OCI-LY7 (cell line): ENCODE results near the gene PPARGC1A. TPM values are rescaled to one million over a fixed set of nuclear protein-coding genes. Genes with fewer than 3 reads are reported as not detected.

Experiments
- BruUV-seq: library from RNA; stranded (reverse); fragments of 400-500 nt; replicated peaks from 2 replicates; lab custom pipeline; 2021; lab: Mats Ljungman, UMichigan
- CTCF ChIA-PET: fragments of 300-600 bp; sonication (Branson Sonifier 250); formaldehyde crosslinking; loops from one replicate; lab custom pipeline; 2022; ENCODE audit warnings: antibody characterized with exemption; ENCODE audit not compliant: unreplicated experiment; lab: Charles Lee
- POLR2A ChIA-PET: fragments of 300-600 bp; sonication (Branson Sonifier 250); formaldehyde crosslinking; loops from one replicate; lab custom pipeline; 2022; ENCODE audit warnings: antibody characterized with exemption; lab: Charles Lee
- DNase-seq: peaks from one replicate; pipeline ENCODE4 v3.0.0-alpha.2; 2015; ENCODE audit warnings: low spot score
- H2AFZ ChIP-seq: fragments of 200-600 bp; sonication (generic), shearing (Covaris generic); 2 replicates; pipeline ENCODE4 v1.6.1; 2014; ENCODE audit warnings: mild to moderate bottlenecking, antibody characterized with exemption, low read length, moderate library complexity
- H3K27ac ChIP-seq: fragments of 200-600 bp; sonication (generic); 2 replicates; pipeline ENCODE4 v1.5.1; 2014; ENCODE audit warnings: mixed run types, low read depth, mild to moderate bottlenecking, moderate library complexity, low read length, inconsistent platforms; ENCODE audit not compliant: poor library complexity, severe bottlenecking
- H3K36me3 ChIP-seq: fragments of 200-600 bp; sonication (generic); 2 replicates; pipeline ENCODE4 v1.6.1; 2014; ENCODE audit warnings: mild to moderate bottlenecking, antibody characterized with exemption, low read length, moderate library complexity, mixed read lengths; ENCODE audit not compliant: insufficient read depth
- H3K4me1 ChIP-seq: fragments of 200-600 bp; sonication (generic); 2 replicates; pipeline ENCODE4 v1.5.1; 2014; ENCODE audit warnings: mild to moderate bottlenecking, low read length; ENCODE audit not compliant: insufficient read depth, poor library complexity, severe bottlenecking
- H3K4me2 ChIP-seq: fragments of 200-600 bp; sonication (generic); 2 replicates; pipeline ENCODE4 v1.6.1; 2014; ENCODE audit warnings: mild to moderate bottlenecking, low read length
- H3K4me3 ChIP-seq: fragments of 200-600 bp; sonication (generic); 2 replicates; pipeline ENCODE4 v1.5.1; 2014; ENCODE audit warnings: mild to moderate bottlenecking, low read depth, low read length; ENCODE audit not compliant: poor library complexity, severe bottlenecking
- H3K79me2 ChIP-seq: fragments of 200-600 bp; sonication (generic); 2 replicates; pipeline ENCODE4 v1.6.1; 2016; ENCODE audit warnings: low read depth, mild to moderate bottlenecking, low read length, moderate library complexity, mixed read lengths; ENCODE audit not compliant: insufficient read depth
- H3K9me2 ChIP-seq: fragments of 200-600 bp; sonication (generic); 2 replicates; pipeline ENCODE4 v1.6.1; 2016; ENCODE audit warnings: mild to moderate bottlenecking, low read length, mixed read lengths; ENCODE audit not compliant: insufficient read depth
- H3K9me3 ChIP-seq: fragments of 200-600 bp; sonication (generic); 2 replicates; pipeline ENCODE4 v1.6.1; 2014; ENCODE audit warnings: mild to moderate bottlenecking, mixed run types, low read length, mixed read lengths
- H4K20me1 ChIP-seq: fragments of 200-600 bp; sonication (generic); 2 replicates; pipeline ENCODE4 v1.6.1; 2014; ENCODE audit warnings: mild to moderate bottlenecking, antibody characterized with exemption, low read length, moderate library complexity, mixed read lengths; ENCODE audit not compliant: insufficient read depth
- CTCF ChIP-seq: fragments of 200-600 bp; sonication (generic); conservative IDR thresholded peaks from 2 replicates; pipeline ENCODE4 v1.5.1; 2014; ENCODE audit warnings: mild to moderate bottlenecking, antibody characterized with exemption, low read length, moderate library complexity, mixed read lengths
- EZH2phosphoT487 ChIP-seq: fragments of 200-600 bp; sonication (generic); IDR thresholded peaks from 2 replicates; pipeline ENCODE4 v1.6.1; 2018; ENCODE audit warnings: low read depth, borderline replicate concordance, mild to moderate bottlenecking, mixed run types, antibody characterized with exemption, low read length, moderate library complexity, mixed read lengths
- intact Hi-C: fragments of 100-400 bp; cut with micrococcal nuclease; formaldehyde crosslinking; loops from one replicate; pipeline ENCODE4 v1.10.0; 2022; ENCODE audit not compliant: unreplicated experiment
- total RNA-seq, 2 experiments: library from RNA; depleted of rRNA in 1 of 2; stranded (reverse); fragments of >200 nt in 1 of 2; shearing (Covaris generic) in 1 of 2; gene quantifications; 2 replicates each; pipeline ENCODE4 v1.2.3, GENCODE V29; 2014 to 2022

PPARGC1A gene
- total RNA-seq, 2 experiments from 2014 or later = 0.40 TPM; not detected in 1

- ChIA-PET CTCF (no interaction called here), POLR2A (no interaction called here)
- no peaks in the 10 kb centered on the region for H3K9me2 ChIP-seq
- no peak overlapping the region for H3K4me3 ChIP-seq
- H3K36me3 ChIP-seq = no peaks in the 10 kb centered on the region
- H4K20me1 ChIP-seq = no peaks in the 10 kb centered on the region
- H3K4me2 ChIP-seq = no peak overlapping the region
- no peak overlapping the region for H2AFZ ChIP-seq
- H3K79me2 ChIP-seq = no peaks in the 10 kb centered on the region
- intact Hi-C loops = no loop called here
- no peak for DNase-seq
- TF ChIP-seq CTCF (no peak), EZH2phosphoT487 (no peak)
- H3K9me3 ChIP-seq = no peaks in the 10 kb centered on the region
- H3K4me1 ChIP-seq = no peaks in the 10 kb centered on the region
- no TSS peak for BruUV-seq
- no peak overlapping the region for H3K27ac ChIP-seq
Measured at GRCh38 chr4:23900636-23901035, 10.8 kb upstream of the PPARGC1A start.

- H3K79me2 ChIP-seq = no peaks in the 10 kb centered on the region
- H3K27ac ChIP-seq = no peak overlapping the region
- intact Hi-C loops = no loop called here
- DNase-seq = no peak
- H2AFZ ChIP-seq = no peak overlapping the region
- H3K4me1 ChIP-seq = no peaks in the 10 kb centered on the region
- no peak overlapping the region for H3K4me3 ChIP-seq
- no peaks in the 10 kb centered on the region for H4K20me1 ChIP-seq
- no peak for TF ChIP-seq EZH2phosphoT487
- no peak for TF ChIP-seq CTCF
- H3K36me3 ChIP-seq = no peaks in the 10 kb centered on the region
- no peaks in the 10 kb centered on the region for H3K9me3 ChIP-seq
- H3K9me2 ChIP-seq = no peaks in the 10 kb centered on the region
- BruUV-seq = no TSS peak
- POLR2A ChIA-PET = interaction anchor here (1.0 kb wide), 1 partner anchor 9 kb away, joined by 3 read pairs; no protein-coding TSS in a partner anchor
- CTCF ChIA-PET = no interaction called here
- no peak overlapping the region for H3K4me2 ChIP-seq
Measured at GRCh38 chr4:23899565-23899964, 9.7 kb upstream of the PPARGC1A start.

- no peak for DNase-seq
- H3K36me3 ChIP-seq = no peaks in the 10 kb centered on the region
- no peaks in the 10 kb centered on the region for H3K79me2 ChIP-seq
- no peak overlapping the region for H3K4me3 ChIP-seq
- CTCF ChIA-PET = no interaction called here
- H3K9me2 ChIP-seq = no peaks in the 10 kb centered on the region
- H3K4me2 ChIP-seq = no peak overlapping the region
- TF ChIP-seq EZH2phosphoT487 (no peak), CTCF (no peak)
- H4K20me1 ChIP-seq = no peaks in the 10 kb centered on the region
- no peaks in the 10 kb centered on the region for H3K9me3 ChIP-seq
- intact Hi-C loops = no loop called here
- H3K27ac ChIP-seq = no peak overlapping the region
- BruUV-seq = no TSS peak
- no peaks in the 10 kb centered on the region for H3K4me1 ChIP-seq
- POLR2A ChIA-PET = interaction anchor here (2.0 kb wide), 1 partner anchor 28 kb away, joined by 6 read pairs; no protein-coding TSS in a partner anchor
- no peak overlapping the region for H2AFZ ChIP-seq
Measured at GRCh38 chr4:23897564-23898109, 7.8 kb upstream of the PPARGC1A start.
